ENCODE data around the gene MRPL49. TPM values are rescaled to one million over a fixed set of nuclear protein-coding genes. Genes with fewer than 3 reads are reported as not detected.

Gene MRPL49
- total and polyA plus RNA-seq, 9 of the 15 experiments (the other 6 are each of a cell fraction or from before 2014, with no cell fraction given), result 74.3 to 132 (median 91.2) TPM

- no peak for TF ChIP-seq ZBTB17 (CRISPR knock-in tag; IDR thresholded peaks at IDR 0.05)
- no peak for TF ChIP-seq CLOCK (CRISPR knock-in tag; IDR thresholded peaks at IDR 0.05; ENCODE audit: borderline replicate concordance)
- 0 out of 2 replicates have a peak, but pooled peaks have one; percentile 56 for TF ChIP-seq FOXO4 (CRISPR knock-in tag; IDR thresholded peaks at IDR 0.05)
- TF ChIP-seq HMG20A (CRISPR knock-in tag; conservative IDR thresholded peaks at IDR 0.05), result no peak
- no peak for TF ChIP-seq SMARCA5 (IDR thresholded peaks at IDR 0.05)
- TF ChIP-seq RBM15 (IDR thresholded peaks at IDR 0.05; ENCODE audit: insufficient read depth, low read length), result no peak
- no peak; the same call in 1 of the 2 replicates for TF ChIP-seq ZNF830 (CRISPR knock-in tag; IDR thresholded peaks at IDR 0.05)
- no peak; a peak in 1 of 3 replicates for TF ChIP-seq CBX3 (IDR thresholded peaks at IDR 0.05; ENCODE audit: borderline replicate concordance in 1 of 2, low read length in 2 of 2)
- TF ChIP-seq FOXM1 (IDR thresholded peaks at IDR 0.05; ENCODE audit: low read depth), result no peak; the same call in 1 of the 2 replicates
- TF ChIP-seq FOXM1 (CRISPR knock-in tag; IDR thresholded peaks at IDR 0.05; ENCODE audit: low read depth), result no peak
- no peak for TF ChIP-seq ZNF75A (CRISPR knock-in tag; IDR thresholded peaks at IDR 0.05)
- peak; percentile 76 for TF ChIP-seq FOSL1 (tag; conservative IDR thresholded peaks at IDR 0.05)
- no peak for TF ChIP-seq ZBTB34 (CRISPR knock-in tag; IDR thresholded peaks at IDR 0.05)
- no peak for TF ChIP-seq MEF2A (IDR thresholded peaks at IDR 0.05; ENCODE audit: control insufficient read depth, low read depth, low read length)
- no peak; the same call in 1 of the 2 replicates for TF ChIP-seq PKNOX1 (IDR thresholded peaks at IDR 0.05)
- TF ChIP-seq HDAC6 (IDR thresholded peaks at IDR 0.05; ENCODE audit: low read depth, low read length), result no peak
- TF ChIP-seq ATF2 (CRISPR knock-in tag; IDR thresholded peaks at IDR 0.05), result no peak; the same call in 1 of the 2 replicates
- TF ChIP-seq MYBL2 (IDR thresholded peaks at IDR 0.05; ENCODE audit: low read depth), result no peak
- no peak for TF ChIP-seq MYBL2 (CRISPR knock-in tag; IDR thresholded peaks at IDR 0.05; ENCODE audit: borderline replicate concordance)
- no peak for TF ChIP-seq NFE2 (IDR thresholded peaks at IDR 0.05; ENCODE audit: low read depth)
Observed at GRCh38 chr11:65134240-65134951, 12.3 kb downstream of the MRPL49 start, which contains the start of gene SYVN1 (continued).
